OCI-LY1 (cell line): ENCODE measurements around the gene DEDD.

Experiments used
- H2AFZ ChIP-seq: fragments of 200-600 bp; sonication (generic), shearing (Covaris generic); 2 replicates; pipeline ENCODE4 v1.6.0; 2014; ENCODE audit warnings: antibody characterized with exemption, mild to moderate bottlenecking, low read length
- H3F3A ChIP-seq: fragments of 200-600 bp; sonication (generic), shearing (Covaris generic); 2 replicates; pipeline ENCODE4 v1.6.0; 2014; ENCODE audit warnings: mild to moderate bottlenecking, antibody characterized with exemption, low read length, moderate library complexity; ENCODE audit not compliant: insufficient read depth
- H3K27ac ChIP-seq: fragments of 200-600 bp; sonication (generic); 2 replicates; pipeline ENCODE4 v1.5.1; 2014; ENCODE audit warnings: low read length, mixed run types, mild to moderate bottlenecking, low read depth; ENCODE audit not compliant: poor library complexity, severe bottlenecking
- H3K27me3 ChIP-seq: fragments of 200-600 bp; sonication (generic); 2 replicates; pipeline ENCODE4 v1.6.0; 2014; ENCODE audit warnings: antibody characterized with exemption, mild to moderate bottlenecking, low read length, moderate library complexity; ENCODE audit not compliant: insufficient read depth
- H3K36me3 ChIP-seq: fragments of 200-600 bp; sonication (generic); 2 replicates; pipeline ENCODE4 v1.6.1; 2014; ENCODE audit warnings: mild to moderate bottlenecking, antibody characterized with exemption, low read length, moderate library complexity, mixed read lengths; ENCODE audit not compliant: insufficient read depth
- H3K4me1 ChIP-seq: fragments of 200-600 bp; sonication (generic); 2 replicates; pipeline ENCODE4 v1.5.1; 2014; ENCODE audit warnings: mild to moderate bottlenecking, low read length, moderate library complexity; ENCODE audit not compliant: insufficient read depth, severe bottlenecking
- H3K4me2 ChIP-seq: fragments of 200-600 bp; sonication (generic), shearing (Covaris generic); 2 replicates; pipeline ENCODE4 v1.6.1; 2014; ENCODE audit warnings: low read length
- H3K4me3 ChIP-seq: fragments of 200-600 bp; sonication (generic); 2 replicates; pipeline ENCODE4 v1.5.1; 2014; ENCODE audit warnings: low read length, low read depth, mild to moderate bottlenecking, mixed read lengths; ENCODE audit not compliant: poor library complexity, severe bottlenecking
- H3K79me2 ChIP-seq: fragments of 200-600 bp; shearing (Covaris generic); 2 replicates; pipeline ENCODE4 v1.6.1; 2016; ENCODE audit warnings: mixed run types, low read length, mixed read lengths; ENCODE audit not compliant: insufficient read depth
- H3K9ac ChIP-seq: fragments of 200-600 bp; sonication (generic), shearing (Covaris generic); 2 replicates; pipeline ENCODE4 v1.6.1; 2014; ENCODE audit warnings: mild to moderate bottlenecking, low read length, mixed read lengths
- H3K9me2 ChIP-seq: fragments of 200-600 bp; sonication (generic), shearing (Covaris generic); 2 replicates; pipeline ENCODE4 v1.6.1; 2014; ENCODE audit warnings: low read depth, mild to moderate bottlenecking, low read length, mixed read lengths
- H3K9me3 ChIP-seq: fragments of 200-600 bp; shearing (Covaris generic); 2 replicates; pipeline ENCODE4 v1.6.1; 2014; ENCODE audit warnings: low read length, mixed read lengths
- H4K20me1 ChIP-seq: fragments of 200-600 bp; sonication (generic), shearing (Covaris generic); 2 replicates; pipeline ENCODE4 v1.6.0; 2016; ENCODE audit warnings: mild to moderate bottlenecking, low read length; ENCODE audit not compliant: insufficient read depth
- CTCF ChIP-seq: fragments of 200-600 bp; sonication (generic), shearing (Covaris generic); IDR thresholded peaks from 2 replicates; pipeline ENCODE4 v1.5.1; 2017; ENCODE audit warnings: mild to moderate bottlenecking, antibody characterized with exemption, low read length, moderate library complexity, mixed read lengths
- EZH2 ChIP-seq: fragments of 200-600 bp; sonication (generic), shearing (Covaris generic); IDR thresholded peaks from 2 replicates; pipeline ENCODE4 v1.8.0; 2017; ENCODE audit warnings: borderline replicate concordance, mixed run types, mild to moderate bottlenecking, antibody characterized with exemption, low read length, moderate library complexity, mixed read lengths

DEDD gene

GRCh38 chr1:161076410-161076809, 56.1 kb downstream of the DEDD start:
- Histone ChIP-seq H3K9me2 (no peaks in the 10 kb centered on the region), H3K36me3 (no peaks in the 10 kb centered on the region), H3K4me2 (no peak overlapping the region), H3K27me3 (no peaks in the 10 kb centered on the region; the same call in 1 of the 2 replicates), H3K4me3 (no peak overlapping the region), H3K9ac (no peak overlapping the region), H3K79me2 (no peaks in the 10 kb centered on the region), H2AFZ (no peak overlapping the region), H3F3A (no peaks in the 10 kb centered on the region), H3K4me1 (no peaks in the 10 kb centered on the region), H4K20me1 (no peaks in the 10 kb centered on the region), H3K27ac (no peak overlapping the region), H3K9me3 (no peaks in the 10 kb centered on the region)
- TF ChIP-seq CTCF (no peak), EZH2 (no peak)

- Histone ChIP-seq H3K27me3 (no peaks in the 10 kb centered on the region; the same call in 1 of the 2 replicates), H4K20me1 (no peaks in the 10 kb centered on the region), H3K9me3 (peaks cover 3% of the 10 kb centered on the region; the same call in 1 of the 2 replicates), H2AFZ (no peak overlapping the region), H3K4me2 (no peak overlapping the region), H3K27ac (no peak overlapping the region), H3K79me2 (no peaks in the 10 kb centered on the region), H3K4me3 (no peak overlapping the region), H3K9ac (no peak overlapping the region), H3K36me3 (no peaks in the 10 kb centered on the region), H3K4me1 (peaks cover 5% of the 10 kb centered on the region), H3K9me2 (no peaks in the 10 kb centered on the region), H3F3A (no peaks in the 10 kb centered on the region)
- TF ChIP-seq EZH2 = no peak
- no peak for TF ChIP-seq CTCF
Observed at GRCh38 chr1:161074676-161075368, 57.6 kb downstream of the DEDD start.

- Histone ChIP-seq H3F3A (no peaks in the 10 kb centered on the region), H3K4me3 (no peak overlapping the region), H3K27me3 (no peaks in the 10 kb centered on the region; the same call in 1 of the 2 replicates), H2AFZ (no peak overlapping the region), H3K79me2 (0 out of 2 replicates have a peak, but pooled peaks cover 7% of the 10 kb centered on the region), H3K9me2 (no peaks in the 10 kb centered on the region), H3K9me3 (peaks cover 3% of the 10 kb centered on the region; the same call in 1 of the 2 replicates), H3K4me1 (peaks cover 8% of the 10 kb centered on the region), H3K4me2 (no peak overlapping the region), H3K27ac (no peak overlapping the region), H4K20me1 (no peaks in the 10 kb centered on the region), H3K9ac (no peak overlapping the region), H3K36me3 (no peaks in the 10 kb centered on the region)
- TF ChIP-seq EZH2 (no peak), CTCF (peak; percentile 30; the same call in 1 of the 2 replicates)
Observed at GRCh38 chr1:161073474-161074121, 58.9 kb downstream of the DEDD start.
